HG03575 (cell line): Measurements from ENCODE around the gene OSGIN1.

Experiments used
- ATAC-seq: cut with Tn5 transposase; IDR thresholded peaks from one replicate; pipeline ENCODE4 v1.9.1; 2021; ENCODE audit not compliant: unreplicated experiment, insufficient number of reproducible peaks, low FRiP score; ENCODE audit errors: extremely low read depth

OSGIN1 gene

GRCh38 chr16:83990492-83990891 lies 37.5 kb downstream of the OSGIN1 start:
- no peak for ATAC-seq

- ATAC-seq: no peak
Measured at GRCh38 chr16:83992624-83993023, 39.6 kb downstream of the OSGIN1 start.

- no peak for ATAC-seq
Measured at GRCh38 chr16:83994087-83994486, 41.0 kb downstream of the OSGIN1 start.

- no peak for ATAC-seq
Measured at GRCh38 chr16:83994703-83995102, 41.7 kb downstream of the OSGIN1 start.

- ATAC-seq: no peak
Measured at GRCh38 chr16:83995754-83996153, 42.7 kb downstream of the OSGIN1 start.

- no peak for ATAC-seq
Measured at GRCh38 chr16:83996481-83997252, 43.6 kb downstream of the OSGIN1 start.

- no peak for ATAC-seq
Measured at GRCh38 chr16:83998091-83998490, 45.1 kb downstream of the OSGIN1 start.

- no peak for ATAC-seq
Measured at GRCh38 chr16:84000989-84001642, 48.1 kb downstream of the OSGIN1 start.

- no peak for ATAC-seq
Measured at GRCh38 chr16:84001726-84002125, 48.7 kb downstream of the OSGIN1 start.

- no peak for ATAC-seq
Measured at GRCh38 chr16:84003038-84003437, 50.0 kb downstream of the OSGIN1 start.

GRCh38 chr16:84004442-84004841 lies 51.4 kb downstream of the OSGIN1 start:
- no peak for ATAC-seq

- no peak for ATAC-seq
Measured at GRCh38 chr16:84005391-84005790, 52.4 kb downstream of the OSGIN1 start.

GRCh38 chr16:84007520-84007919 lies 54.5 kb downstream of the OSGIN1 start:
- no peak for ATAC-seq

GRCh38 chr16:84007965-84008364 lies 54.9 kb downstream of the OSGIN1 start:
- no peak for ATAC-seq

GRCh38 chr16:84009282-84009681 lies 56.2 kb downstream of the OSGIN1 start:
- ATAC-seq: no peak

- no peak for ATAC-seq
Measured at GRCh38 chr16:84013787-84014569, 60.9 kb downstream of the OSGIN1 start.

- ATAC-seq: no peak
Measured at GRCh38 chr16:84014570-84015327, 61.7 kb downstream of the OSGIN1 start.

GRCh38 chr16:84015399-84015798 lies 62.4 kb downstream of the OSGIN1 start:
- ATAC-seq: no peak
